ENCODE measurements around the gene NEDD4L. TPM values are rescaled to one million over a fixed set of nuclear protein-coding genes. Genes with fewer than 3 reads are reported as not detected.

Gene NEDD4L
- total RNA-seq, 3 donors from 2014 or later = 161 to 309 (median 256) TPM

GRCh38 chr18:58243401-58243800, 199.4 kb downstream of the NEDD4L start:
- no peaks in the 10 kb centered on the region for H3K9me3 ChIP-seq
- TF ChIP-seq CTCF (IDR thresholded peaks at IDR 0.05) = no peak
- peaks cover 16% of the 10 kb centered on the region for H3K4me1 ChIP-seq (ENCODE audit: low read depth)
- no peak overlapping the region for H3K4me3 ChIP-seq
- intact Hi-C loops (cut with DNase I, micrococcal nuclease) = loop anchor here in 1 of 2 donors (10.0 kb wide), 1 partner anchor 71 kb away; no protein-coding TSS in a partner anchor
- H3K36me3 ChIP-seq (ENCODE audit: low read depth) = no peaks in the 10 kb centered on the region
- DNase-seq (no peak), ATAC-seq (no peak)

GRCh38 chr18:58247363-58247834, 203.4 kb downstream of the NEDD4L start:
- ATAC-seq = peak; percentile 27
- intact Hi-C loops (cut with DNase I, micrococcal nuclease) = loop anchor here in 1 of 2 donors (10.0 kb wide), 1 partner anchor 67 kb away; no protein-coding TSS in a partner anchor
- peaks cover 5% of the 10 kb centered on the region for H3K4me1 ChIP-seq (ENCODE audit: low read depth)
- TF ChIP-seq CTCF (IDR thresholded peaks at IDR 0.05) = no peak
- H3K4me3 ChIP-seq = no peak overlapping the region
- H3K9me3 ChIP-seq = no peaks in the 10 kb centered on the region
- H3K36me3 ChIP-seq (ENCODE audit: low read depth) = no peaks in the 10 kb centered on the region
- no peak for DNase-seq

- no peak for TF ChIP-seq CTCF (IDR thresholded peaks at IDR 0.05)
- no peak overlapping the region for H3K4me3 ChIP-seq
- ATAC-seq (no peak), DNase-seq (no peak)
- intact Hi-C loops (cut with DNase I, micrococcal nuclease) = loop anchor here (10.0 kb wide), 2 partner anchors 55 to 65 kb away; no protein-coding TSS in a partner anchor
- no peaks in the 10 kb centered on the region for H3K9me3 ChIP-seq
- H3K36me3 ChIP-seq (ENCODE audit: low read depth) = no peaks in the 10 kb centered on the region
- no peaks in the 10 kb centered on the region for H3K4me1 ChIP-seq (ENCODE audit: low read depth)
Measured at GRCh38 chr18:58249712-58250111, 205.7 kb downstream of the NEDD4L start.

GRCh38 chr18:58251416-58251815, 207.4 kb downstream of the NEDD4L start:
- no peaks in the 10 kb centered on the region for H3K4me1 ChIP-seq (ENCODE audit: low read depth)
- H3K36me3 ChIP-seq (ENCODE audit: low read depth) = no peaks in the 10 kb centered on the region
- ATAC-seq = no peak
- no peaks in the 10 kb centered on the region for H3K9me3 ChIP-seq
- no peak overlapping the region for H3K4me3 ChIP-seq
- no peak for DNase-seq
- no peak for TF ChIP-seq CTCF (IDR thresholded peaks at IDR 0.05)
- intact Hi-C loops (cut with DNase I, micrococcal nuclease) = loop anchor here in 1 of 2 donors (10.0 kb wide), 1 partner anchor 57 kb away; no protein-coding TSS in a partner anchor

GRCh38 chr18:58252166-58252565, 208.1 kb downstream of the NEDD4L start:
- no peak for TF ChIP-seq CTCF (IDR thresholded peaks at IDR 0.05)
- DNase-seq = no peak

More at GRCh38 chr18:58252166-58252565, 208.1 kb downstream of the NEDD4L start:
- intact Hi-C loops (cut with DNase I, micrococcal nuclease) = loop anchor here in 1 of 2 donors (10.0 kb wide), 1 partner anchor 57 kb away; no protein-coding TSS in a partner anchor
- Histone ChIP-seq H3K4me3 (no peak overlapping the region), H3K36me3 (ENCODE audit: low read depth) (no peaks in the 10 kb centered on the region), H3K9me3 (no peaks in the 10 kb centered on the region), H3K4me1 (ENCODE audit: low read depth) (no peaks in the 10 kb centered on the region)
- no peak for ATAC-seq
